ENCODE measurements around the gene CAMK2N1. TPM values are rescaled to one million over a fixed set of nuclear protein-coding genes. Genes with fewer than 3 reads are reported as not detected.

CAMK2N1 gene
- total RNA-seq (10 to 100 TPM; 11.5 to 21.8 TPM), polyA plus RNA-seq (10 to 100 TPM in 1 of 2 donors, 1 to 10 TPM in 1; 9.6 to 36.8 TPM)
- long read RNA-seq, donor 1, partial matches to known transcripts = 6 of 7 reads
- long read RNA-seq, donor 1, other reads (novel, unspliced or antisense) = 0 of 7 reads
- long read RNA-seq, donor 2, transcript CAMK2N1-201 (2 exons, 2,336 nt) = major isoform, 11 of 12 reads
- long read RNA-seq, donor 2, partial matches to known transcripts = 0 of 12 reads
- long read RNA-seq, donor 2, other reads (novel, unspliced or antisense) = 1 of 12 reads

DNA sequence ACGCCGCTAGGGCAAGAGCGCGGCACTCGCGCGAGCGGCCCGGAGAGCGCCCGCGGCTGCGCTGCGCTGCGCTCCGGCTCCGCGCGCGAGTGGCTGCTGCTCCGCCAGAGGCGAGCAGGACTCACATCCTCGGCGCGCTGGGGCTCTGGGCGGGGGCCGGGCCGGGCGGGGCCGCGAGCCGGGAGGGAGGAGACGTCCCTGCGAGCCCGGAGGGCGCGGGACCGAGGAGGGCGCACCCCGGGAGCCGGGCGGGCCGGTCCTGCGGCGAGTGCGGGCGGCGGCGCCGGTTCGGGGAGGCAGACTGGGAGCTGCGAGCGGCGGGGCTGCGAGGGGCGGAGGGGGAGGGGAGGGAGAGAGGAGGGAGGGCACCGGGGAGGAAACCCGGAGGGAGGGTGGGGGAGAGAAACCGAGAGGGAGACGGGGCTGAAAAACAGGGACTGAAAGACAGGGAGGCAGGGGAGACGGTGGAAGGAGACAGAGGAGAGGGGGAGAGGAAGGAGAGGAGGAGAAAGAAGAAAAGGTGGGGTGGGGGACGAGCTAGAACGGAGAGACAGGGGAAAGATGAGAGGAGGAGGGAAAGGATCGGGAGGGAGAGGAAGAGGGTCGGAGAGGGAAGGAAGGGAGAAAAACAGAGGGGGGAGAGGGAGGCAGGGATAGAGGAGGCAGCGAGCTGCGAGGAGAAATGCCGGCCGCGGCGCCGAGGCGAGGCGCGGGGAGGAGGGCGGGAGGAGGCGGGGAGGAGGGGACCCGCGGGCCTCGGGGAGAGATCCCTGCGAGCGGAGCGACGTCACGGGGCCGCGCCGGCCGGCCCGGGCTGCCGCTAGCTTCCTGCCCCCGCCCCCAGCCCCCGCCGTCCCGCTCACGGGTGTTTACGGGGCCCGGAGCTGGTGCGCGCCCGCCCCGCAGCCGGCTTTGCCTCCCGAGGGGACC is at the start of gene CAMK2N1:
Gene CAMK2N1 (minus strand): TSS at position 684 of the 930 bp plus-strand sequence. CDS start 831 bp downstream, outside the sequence.
- Histone ChIP-seq H3K4me3 (ENCODE audit: low read length in 2 of 2) (peak within 1 kb of the TSS; percentile 37 to 55), H3K27ac (ENCODE audit: low read depth in 1 of 2, low read length in 2 of 2) (peak within 1 kb of the TSS in 1 of 2 donors; percentile 49), H3K27me3 (ENCODE audit: control insufficient read depth in 1 of 2, insufficient read depth in 2 of 2, low read length in 1 of 2) (no peaks in the 10 kb centered on the region), H3K4me1 (ENCODE audit: control insufficient read depth in 1 of 2, insufficient read depth in 2 of 2, low read length in 2 of 2) (no peaks in the 10 kb centered on the region), H3K9me3 (ENCODE audit: control insufficient read depth, low read length) (no peaks in the 10 kb centered on the region), H3K36me3 (ENCODE audit: control insufficient read depth in 1 of 2, insufficient read depth in 2 of 2, low read length in 1 of 2) (no peaks in the 10 kb centered on the region)
- peak; percentile 82 for ATAC-seq (ENCODE audit: low FRiP score)
- WGBS, 2 donors = 1% methylated on average over 58 to 104 of the region's 104 CpGs
- intact Hi-C loops (cut with DNase I) = no loop called here
- peak; percentile 76 to 91 for DNase-seq

DNA sequence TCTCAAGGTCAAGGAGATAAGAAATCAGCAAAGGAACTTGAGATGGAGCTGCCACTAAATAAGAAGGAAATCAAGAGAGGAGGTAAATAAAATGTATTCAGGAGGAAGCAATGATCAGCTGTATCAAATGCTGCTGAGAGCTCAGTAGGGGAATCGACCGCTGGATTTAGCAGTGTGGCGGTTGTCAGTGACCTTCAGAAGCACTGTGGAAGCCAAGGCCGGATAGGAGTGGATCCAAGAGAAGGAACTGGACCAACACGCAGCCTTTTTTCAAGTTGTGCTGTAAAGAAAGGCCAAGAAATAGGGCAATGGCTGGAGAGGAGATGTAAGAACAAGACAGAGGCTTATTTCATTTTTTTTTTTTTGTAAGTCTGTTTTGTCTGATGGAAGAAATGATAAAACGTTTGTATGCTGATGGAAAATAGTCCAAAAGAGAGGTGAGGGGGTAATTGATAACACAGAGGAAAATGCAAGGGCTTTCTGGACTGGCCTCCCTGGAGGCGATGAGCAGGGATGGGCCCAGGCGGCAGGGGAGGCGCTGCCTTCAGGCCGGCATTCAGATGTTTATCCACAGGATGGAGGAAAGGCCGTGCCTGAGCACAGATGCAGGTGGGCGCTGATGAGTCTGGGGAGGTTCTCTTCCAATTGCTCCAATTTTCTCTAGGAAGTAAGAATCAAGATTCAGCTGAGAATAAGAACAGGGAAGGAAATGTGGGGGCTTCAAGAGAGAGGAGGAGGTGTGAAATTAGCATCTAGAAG is 48.8 kb upstream of the CAMK2N1 start:
- ATAC-seq (ENCODE audit: low FRiP score) = no peak
- DNase-seq = no peak

DNA sequence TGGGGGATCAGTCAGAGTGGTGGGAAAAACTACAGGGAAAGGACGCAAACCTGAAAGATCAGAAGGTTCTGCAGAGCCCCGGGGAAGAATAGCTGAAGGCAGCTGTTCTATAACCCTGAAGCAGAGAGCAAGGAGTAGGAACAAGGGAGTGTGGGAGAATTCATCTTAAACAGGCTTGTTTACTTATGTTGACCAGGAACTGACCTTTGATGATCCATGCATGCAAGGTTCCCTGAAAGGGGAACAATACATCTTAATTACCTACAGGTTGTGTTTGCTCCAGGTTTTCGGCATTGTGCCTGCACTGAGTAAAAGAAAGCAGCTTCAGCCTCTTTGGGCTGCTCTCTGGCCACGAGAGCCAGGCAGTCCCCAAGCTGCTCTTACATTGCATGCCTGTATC is 47.6 kb upstream of the CAMK2N1 start:
- no peaks in the 10 kb centered on the region for H3K27me3 ChIP-seq (ENCODE audit: control insufficient read depth in 1 of 2, insufficient read depth in 2 of 2, low read length in 1 of 2)
- no peaks in the 10 kb centered on the region for H3K4me1 ChIP-seq (ENCODE audit: control insufficient read depth in 1 of 2, insufficient read depth in 2 of 2, low read length in 2 of 2)
- no peaks in the 10 kb centered on the region for H3K36me3 ChIP-seq (ENCODE audit: control insufficient read depth in 1 of 2, insufficient read depth in 2 of 2, low read length in 1 of 2)
- ATAC-seq (ENCODE audit: low FRiP score) (no peak), DNase-seq (no peak)
- no peak overlapping the region for H3K4me3 ChIP-seq (ENCODE audit: low read length in 2 of 2)
- H3K27ac ChIP-seq (ENCODE audit: low read depth in 1 of 2, low read length in 2 of 2) = no peak overlapping the region
- intact Hi-C loops (cut with DNase I) = no loop called here
- WGBS, 2 donors = 40 to 46% methylated on average over 4 of the region's 4 CpGs
- no peaks in the 10 kb centered on the region for H3K9me3 ChIP-seq (ENCODE audit: control insufficient read depth, low read length)

More for the DNA sequence above, 48.8 kb upstream of the CAMK2N1 start:
- H3K4me3 ChIP-seq (ENCODE audit: low read length in 2 of 2) = no peak overlapping the region
- no peaks in the 10 kb centered on the region for H3K4me1 ChIP-seq (ENCODE audit: control insufficient read depth in 1 of 2, insufficient read depth in 2 of 2, low read length in 2 of 2)
- H3K36me3 ChIP-seq (ENCODE audit: control insufficient read depth in 1 of 2, insufficient read depth in 2 of 2, low read length in 1 of 2) = no peaks in the 10 kb centered on the region
- H3K27me3 ChIP-seq (ENCODE audit: control insufficient read depth in 1 of 2, insufficient read depth in 2 of 2, low read length in 1 of 2) = no peaks in the 10 kb centered on the region
- peaks cover under 1% of the 10 kb centered on the region for H3K9me3 ChIP-seq (ENCODE audit: control insufficient read depth, low read length)
- intact Hi-C loops (cut with DNase I) = no loop called here
- 62 to 63% methylated on average over 12 of the region's 12 CpGs for WGBS, 2 donors
- no peak overlapping the region for H3K27ac ChIP-seq (ENCODE audit: low read depth in 1 of 2, low read length in 2 of 2)

DNA sequence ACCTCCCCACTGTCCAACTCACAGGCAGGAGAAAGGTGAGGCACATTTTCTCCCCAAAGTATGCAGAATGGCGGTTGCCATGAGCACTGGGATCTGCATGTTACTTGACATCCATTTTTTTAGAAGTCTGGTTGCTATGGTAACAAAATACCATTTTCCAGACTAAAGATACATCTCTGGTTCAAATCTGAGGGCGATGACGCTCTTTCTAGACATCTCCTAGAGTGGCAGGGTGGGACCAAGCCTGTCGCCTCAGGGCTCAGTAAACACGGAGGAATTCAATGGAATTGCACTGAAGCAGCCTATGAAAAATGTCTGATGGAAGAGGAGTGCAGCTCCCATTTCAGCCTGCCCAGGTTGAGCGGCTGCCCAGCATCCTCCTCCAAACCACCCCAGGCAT is 44.9 kb upstream of the CAMK2N1 start:
- ATAC-seq (ENCODE audit: low FRiP score) (no peak), DNase-seq (no peak)
- 57% methylated on average over 6 of the region's 6 CpGs for WGBS, 2 donors
- no peak overlapping the region for H3K27ac ChIP-seq (ENCODE audit: low read depth in 1 of 2, low read length in 2 of 2)
- intact Hi-C loops (cut with DNase I) = no loop called here
- H3K27me3 ChIP-seq (ENCODE audit: control insufficient read depth in 1 of 2, insufficient read depth in 2 of 2, low read length in 1 of 2) = no peaks in the 10 kb centered on the region
- no peak overlapping the region for H3K4me3 ChIP-seq (ENCODE audit: low read length in 2 of 2)
- no peaks in the 10 kb centered on the region for H3K36me3 ChIP-seq (ENCODE audit: control insufficient read depth in 1 of 2, insufficient read depth in 2 of 2, low read length in 1 of 2)
- H3K4me1 ChIP-seq (ENCODE audit: control insufficient read depth in 1 of 2, insufficient read depth in 2 of 2, low read length in 2 of 2) = no peaks in the 10 kb centered on the region
- no peaks in the 10 kb centered on the region for H3K9me3 ChIP-seq (ENCODE audit: control insufficient read depth, low read length)

DNA sequence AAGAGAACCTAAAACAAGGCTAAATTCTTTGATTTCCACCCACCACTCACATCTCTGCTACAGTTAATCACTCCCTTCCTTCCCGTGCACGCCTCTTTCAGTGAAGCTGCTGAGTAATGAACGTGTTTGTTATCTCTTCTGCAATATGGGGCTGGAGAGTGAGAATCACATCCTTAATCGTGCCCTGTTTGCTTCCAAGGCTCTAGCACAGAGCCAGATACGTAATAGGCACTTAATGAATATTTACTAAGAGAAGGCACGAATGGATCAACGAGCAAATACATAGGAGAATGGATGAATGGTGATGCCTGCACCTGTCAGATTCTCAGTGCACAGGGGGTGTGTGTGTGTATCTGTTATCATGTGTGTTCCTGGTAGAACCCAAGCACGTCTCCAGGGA is 44.3 kb upstream of the CAMK2N1 start:
- WGBS, 2 donors = 50 to 51% methylated on average over 8 of the region's 8 CpGs
- H3K27ac ChIP-seq (ENCODE audit: low read depth in 1 of 2, low read length in 2 of 2) = no peak overlapping the region
- no peak for ATAC-seq (ENCODE audit: low FRiP score)
- no peaks in the 10 kb centered on the region for H3K27me3 ChIP-seq (ENCODE audit: control insufficient read depth in 1 of 2, insufficient read depth in 2 of 2, low read length in 1 of 2)
- H3K36me3 ChIP-seq (ENCODE audit: control insufficient read depth in 1 of 2, insufficient read depth in 2 of 2, low read length in 1 of 2) = no peaks in the 10 kb centered on the region
- H3K4me3 ChIP-seq (ENCODE audit: low read length in 2 of 2) = no peak overlapping the region
- intact Hi-C loops (cut with DNase I) = no loop called here
- H3K9me3 ChIP-seq (ENCODE audit: control insufficient read depth, low read length) = no peaks in the 10 kb centered on the region
- no peak for DNase-seq
- no peaks in the 10 kb centered on the region for H3K4me1 ChIP-seq (ENCODE audit: control insufficient read depth in 1 of 2, insufficient read depth in 2 of 2, low read length in 2 of 2)

DNA sequence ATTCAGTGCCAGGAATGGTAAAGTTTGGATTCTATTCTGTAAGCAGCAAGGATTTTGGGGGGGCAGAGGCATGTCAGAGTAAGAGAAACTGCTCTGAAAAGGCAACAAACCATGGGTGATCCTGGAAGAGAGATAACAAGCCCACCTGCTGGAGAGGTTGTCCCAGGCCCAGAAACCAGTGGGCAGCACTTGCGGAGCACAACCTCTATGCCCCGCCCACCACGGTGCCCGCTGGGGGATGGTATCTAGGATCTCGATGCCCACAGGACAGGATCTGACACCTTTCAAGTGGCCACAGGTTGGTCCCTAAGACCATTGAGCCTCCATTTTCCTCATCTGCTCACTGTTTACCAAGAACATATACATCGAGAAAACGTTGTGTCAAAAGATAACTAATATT is 42.2 kb upstream of the CAMK2N1 start:
- 56 to 68% methylated on average over 7 of the region's 7 CpGs for WGBS, 2 donors
- H3K27ac ChIP-seq (ENCODE audit: low read depth in 1 of 2, low read length in 2 of 2) = no peak overlapping the region
- H3K27me3 ChIP-seq (ENCODE audit: control insufficient read depth in 1 of 2, insufficient read depth in 2 of 2, low read length in 1 of 2) = peaks cover 0 to 2% of the 10 kb centered on the region in 2 donors
- H3K4me1 ChIP-seq (ENCODE audit: control insufficient read depth in 1 of 2, insufficient read depth in 2 of 2, low read length in 2 of 2) = no peaks in the 10 kb centered on the region
- DNase-seq (no peak), ATAC-seq (ENCODE audit: low FRiP score) (no peak)
- H3K4me3 ChIP-seq (ENCODE audit: low read length in 2 of 2) = no peak overlapping the region
- H3K9me3 ChIP-seq (ENCODE audit: control insufficient read depth, low read length) = no peaks in the 10 kb centered on the region
- no peaks in the 10 kb centered on the region for H3K36me3 ChIP-seq (ENCODE audit: control insufficient read depth in 1 of 2, insufficient read depth in 2 of 2, low read length in 1 of 2)
- intact Hi-C loops (cut with DNase I) = no loop called here

DNA sequence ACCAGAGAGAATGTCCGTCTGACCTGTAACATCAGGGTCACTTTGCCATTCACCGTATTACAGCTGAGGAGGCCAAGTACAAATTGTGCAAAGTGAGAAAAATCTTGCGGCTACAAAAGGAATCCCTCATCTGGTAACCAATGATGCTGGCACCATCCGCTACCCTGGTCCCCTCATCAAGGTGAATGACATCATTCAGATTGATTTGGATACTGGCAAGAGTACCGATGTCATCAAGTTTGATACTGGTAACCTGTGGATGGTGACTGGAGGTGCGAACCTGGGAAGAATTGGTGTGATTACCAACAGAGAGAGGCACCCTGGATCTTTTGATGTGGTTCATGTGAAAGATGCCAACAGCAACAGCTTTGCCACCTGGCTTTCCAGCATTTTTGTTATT is 40.3 kb upstream of the CAMK2N1 start:
- peaks cover 0 to 2% of the 10 kb centered on the region in 2 donors for H3K27me3 ChIP-seq (ENCODE audit: control insufficient read depth in 1 of 2, insufficient read depth in 2 of 2, low read length in 1 of 2)
- H3K9me3 ChIP-seq (ENCODE audit: control insufficient read depth, low read length) = no peaks in the 10 kb centered on the region
- no peaks in the 10 kb centered on the region for H3K36me3 ChIP-seq (ENCODE audit: control insufficient read depth in 1 of 2, insufficient read depth in 2 of 2, low read length in 1 of 2)
- H3K4me3 ChIP-seq (ENCODE audit: low read length in 2 of 2) = no peak overlapping the region
- WGBS, 2 donors = 75 to 84% methylated on average over 6 of the region's 6 CpGs
- intact Hi-C loops (cut with DNase I) = no loop called here
- H3K27ac ChIP-seq (ENCODE audit: low read depth in 1 of 2, low read length in 2 of 2) = no peak overlapping the region
- DNase-seq (no peak), ATAC-seq (ENCODE audit: low FRiP score) (no peak)
- H3K4me1 ChIP-seq (ENCODE audit: control insufficient read depth in 1 of 2, insufficient read depth in 2 of 2, low read length in 2 of 2) = no peaks in the 10 kb centered on the region

DNA sequence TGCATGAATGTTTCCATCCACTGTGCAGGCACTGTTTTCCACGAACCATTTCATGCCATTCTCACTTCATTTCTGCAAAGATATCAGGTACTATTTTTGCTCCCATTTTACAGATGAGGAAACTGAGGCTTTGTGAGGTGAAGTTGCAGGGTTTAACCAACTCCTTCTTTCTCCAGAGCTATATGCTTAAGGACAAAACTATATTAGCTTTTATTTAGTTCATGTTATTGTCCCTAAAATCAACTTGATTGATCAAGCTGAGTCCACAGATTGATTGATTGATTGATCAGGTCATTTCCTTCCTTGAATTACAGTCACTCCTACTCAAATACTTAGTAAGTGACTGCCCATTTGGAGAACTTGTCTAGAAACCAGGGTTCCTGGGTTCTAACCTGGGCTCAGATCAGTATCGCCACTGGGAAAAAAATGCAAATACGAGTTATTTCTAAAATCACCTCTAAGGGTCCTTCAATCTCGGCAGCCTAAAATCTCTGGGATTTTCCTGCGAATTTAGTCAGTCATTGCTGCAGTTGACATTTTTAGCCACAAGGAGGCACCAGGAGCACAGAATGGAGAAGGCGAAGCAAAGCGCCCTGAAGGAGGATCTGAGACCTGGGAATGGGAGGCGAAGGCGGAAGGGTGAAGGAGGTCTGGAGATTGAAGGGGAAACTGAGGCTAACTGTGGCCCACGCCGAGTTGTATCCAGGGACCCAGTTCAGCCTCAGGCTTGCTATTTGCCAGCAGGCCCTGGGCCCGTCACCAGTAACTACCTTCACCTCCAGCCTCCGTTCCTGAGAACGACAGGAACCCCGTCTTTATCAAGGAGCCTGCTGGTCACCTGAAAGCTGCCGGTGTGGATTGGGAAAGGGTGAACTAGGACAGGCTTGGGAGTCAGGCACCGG is 36.2 kb upstream of the CAMK2N1 start:
- peak; percentile 70 for ATAC-seq (ENCODE audit: low FRiP score)
- H3K9me3 ChIP-seq (ENCODE audit: control insufficient read depth, low read length) = no peaks in the 10 kb centered on the region
- no peak overlapping the region for H3K4me3 ChIP-seq (ENCODE audit: low read length in 2 of 2)
- no peaks in the 10 kb centered on the region for H3K4me1 ChIP-seq (ENCODE audit: control insufficient read depth in 1 of 2, insufficient read depth in 2 of 2, low read length in 2 of 2)
- intact Hi-C loops (cut with DNase I) = loop anchor here (1.0 to 5.0 kb wide), 2 partner anchors 112 to 115 kb away; no protein-coding TSS in a partner anchor
- 14 to 19% methylated on average over 17 of the region's 17 CpGs for WGBS, 2 donors
- no peak overlapping the region for H3K27ac ChIP-seq (ENCODE audit: low read depth in 1 of 2, low read length in 2 of 2)
- no peaks in the 10 kb centered on the region for H3K36me3 ChIP-seq (ENCODE audit: control insufficient read depth in 1 of 2, insufficient read depth in 2 of 2, low read length in 1 of 2)
- H3K27me3 ChIP-seq (ENCODE audit: control insufficient read depth in 1 of 2, insufficient read depth in 2 of 2, low read length in 1 of 2) = peaks cover 0 to 2% of the 10 kb centered on the region in 2 donors
- DNase-seq = peak; percentile 75 to 84

Data from aorta (tissue), 5 donors.